ENCODE results near the gene SIGLEC9. TPM values are rescaled to one million over a fixed set of nuclear protein-coding genes. Genes with fewer than 3 reads are reported as not detected.

SIGLEC9 gene
- total and polyA plus RNA-seq, 2 of the 8 experiments (the other 6 are each of a cell fraction or from before 2014, with no cell fraction given) = not detected

DNA sequence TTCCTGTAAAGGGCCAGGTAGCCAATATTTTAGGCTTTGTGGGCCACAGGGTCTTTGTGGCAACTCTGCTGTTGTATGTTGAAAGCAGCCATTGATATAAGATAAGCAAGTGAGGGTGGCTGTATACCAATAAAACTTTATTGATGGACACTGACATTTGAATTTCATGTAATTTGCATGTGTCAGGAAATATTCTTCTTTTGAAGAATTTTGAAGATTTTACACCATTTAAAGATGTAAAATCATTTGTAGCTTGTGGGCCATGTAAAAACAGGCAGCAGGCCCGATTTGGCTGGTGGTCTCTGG is 14.1 kb upstream of the SIGLEC9 start (continued):
- TF ChIP-seq, protein P1, sequence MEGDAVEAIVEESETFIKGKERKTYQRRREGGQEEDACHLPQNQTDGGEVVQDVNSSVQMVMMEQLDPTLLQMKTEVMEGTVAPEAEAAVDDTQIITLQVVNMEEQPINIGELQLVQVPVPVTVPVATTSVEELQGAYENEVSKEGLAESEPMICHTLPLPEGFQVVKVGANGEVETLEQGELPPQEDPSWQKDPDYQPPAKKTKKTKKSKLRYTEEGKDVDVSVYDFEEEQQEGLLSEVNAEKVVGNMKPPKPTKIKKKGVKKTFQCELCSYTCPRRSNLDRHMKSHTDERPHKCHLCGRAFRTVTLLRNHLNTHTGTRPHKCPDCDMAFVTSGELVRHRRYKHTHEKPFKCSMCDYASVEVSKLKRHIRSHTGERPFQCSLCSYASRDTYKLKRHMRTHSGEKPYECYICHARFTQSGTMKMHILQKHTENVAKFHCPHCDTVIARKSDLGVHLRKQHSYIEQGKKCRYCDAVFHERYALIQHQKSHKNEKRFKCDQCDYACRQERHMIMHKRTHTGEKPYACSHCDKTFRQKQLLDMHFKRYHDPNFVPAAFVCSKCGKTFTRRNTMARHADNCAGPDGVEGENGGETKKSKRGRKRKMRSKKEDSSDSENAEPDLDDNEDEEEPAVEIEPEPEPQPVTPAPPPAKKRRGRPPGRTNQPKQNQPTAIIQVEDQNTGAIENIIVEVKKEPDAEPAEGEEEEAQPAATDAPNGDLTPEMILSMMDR (IDR thresholded peaks at IDR 0.05; ENCODE audit: control extremely low read depth in 1 of 3, insufficient read depth in 1 of 3, low read depth in 1 of 3, low read length in 3 of 3) = no peak
- TF ChIP-seq TEAD4 (IDR thresholded peaks at IDR 0.05; ENCODE audit: low read depth, low read length) (no peak), BRCA1 (IDR thresholded peaks at IDR 0.05; ENCODE audit: low read depth, low read length) (no peak), CBX5 (IDR thresholded peaks at IDR 0.05; ENCODE audit: low read depth, low read length) (no peak), SP4 (IDR thresholded peaks at IDR 0.05; ENCODE audit: low read length) (no peak), ZNF274 (IDR thresholded peaks at IDR 0.05; ENCODE audit: borderline replicate concordance, extremely low read depth, low read length) (no peak)

All from H1 (cell line).